Activated CD8-positive, alpha-beta memory T cell treated with anti-CD3 and anti-CD28 coated beads for 36 hours (primary cell): ENCODE results near the gene NEU4. TPM values are rescaled to one million over a fixed set of nuclear protein-coding genes. Genes with fewer than 3 reads are reported as not detected.
"Not testable (repeated sequence)": the region's sequence is repeated elsewhere in the genome, so short reads cannot be mapped to it uniquely, and the experiment has no call there.

Experiments used
- CTCF ChIA-PET: fragments of 350-600 bp; sonication (Branson Sonifier 250); formaldehyde crosslinking; loops from one replicate; lab custom pipeline; 2021; ENCODE audit warnings: antibody characterized with exemption; lab: Charles Lee
- POLR2A ChIA-PET: fragments of 350-600 bp; sonication (Branson Sonifier 250); formaldehyde crosslinking; loops from one replicate; lab custom pipeline; 2021; ENCODE audit warnings: antibody characterized with exemption; lab: Charles Lee
- total RNA-seq, 2 experiments: library from RNA; stranded (reverse); gene quantifications; one replicate each; pipeline ENCODE4 v1.2.3, GENCODE V29; 2021

The NEU4 gene
- total RNA-seq, 2 experiments from 2014 or later: not detected

DNA sequence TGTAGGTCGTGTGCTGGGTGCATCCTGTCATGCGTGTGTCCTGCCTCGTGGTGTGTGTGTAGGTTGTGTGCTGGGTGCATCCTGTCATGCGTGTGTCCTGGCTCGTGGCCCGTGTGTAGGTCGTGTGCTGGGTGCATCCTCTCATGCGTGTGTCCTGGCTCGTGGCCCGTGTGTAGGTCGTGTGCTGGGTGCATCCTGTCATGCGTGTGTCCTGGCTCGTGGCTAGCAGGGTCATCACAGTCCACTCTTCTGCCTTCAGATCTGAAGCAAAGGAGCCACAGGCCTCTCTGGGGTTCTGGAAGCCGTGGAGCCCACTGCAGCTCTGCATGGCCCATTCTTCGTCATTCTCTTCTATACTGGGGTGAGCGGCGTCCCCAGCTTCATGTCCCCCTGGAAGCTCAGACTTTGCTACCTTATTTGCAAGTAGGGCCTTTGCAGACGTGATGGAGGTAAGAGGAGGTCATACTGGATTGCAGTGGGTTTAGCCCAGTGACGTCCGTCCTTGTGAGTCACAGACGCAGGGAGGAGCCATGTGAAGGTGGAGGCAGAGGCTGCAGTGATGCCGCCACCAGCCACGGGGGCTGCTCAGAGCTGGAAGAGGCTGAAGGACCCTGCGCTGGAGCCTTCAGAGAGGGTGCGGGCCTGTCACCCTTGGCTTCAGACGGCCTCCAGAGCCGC, 11.1 kb downstream of the NEU4 start:
- CTCF ChIA-PET, POLR2A ChIA-PET: not testable (repeated sequence)

DNA sequence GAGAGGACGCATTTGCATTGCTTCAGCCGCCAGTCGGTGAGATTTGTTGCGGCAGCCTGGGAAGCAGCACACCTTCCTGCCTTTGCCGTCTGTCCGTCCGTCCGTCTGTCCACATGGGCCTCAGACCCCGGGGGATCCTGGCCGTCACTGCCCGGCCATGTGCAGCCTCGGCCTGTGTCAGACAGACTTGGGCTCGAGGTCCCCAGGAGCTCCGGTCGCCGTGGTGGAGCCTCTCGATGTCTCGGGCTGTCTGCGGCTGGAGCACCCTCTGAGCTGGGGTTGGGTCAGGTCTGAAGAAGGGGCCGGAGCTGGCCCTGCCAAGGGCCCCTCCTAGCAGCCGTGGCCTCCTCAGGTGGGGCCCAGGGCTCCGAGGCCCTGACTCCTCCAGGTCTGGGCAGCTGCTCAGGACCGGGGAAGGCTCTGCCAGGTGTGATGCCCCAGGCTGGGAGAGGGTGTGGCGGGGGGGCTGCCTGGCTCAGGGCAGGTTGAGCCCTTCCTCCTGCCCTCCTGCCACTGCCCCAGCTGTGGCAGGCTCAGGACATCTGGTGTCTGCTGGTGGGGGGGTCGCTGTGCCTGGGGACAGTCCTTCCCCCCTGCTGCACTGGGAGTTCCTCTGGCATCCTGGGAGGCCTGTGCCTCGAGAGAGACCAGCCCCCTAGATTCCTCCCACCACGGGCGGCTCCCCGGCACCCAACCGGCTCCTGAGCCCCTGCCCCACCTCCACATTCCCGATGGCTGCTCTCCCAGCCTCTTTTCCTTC, 11.8 kb downstream of the NEU4 start:
- ChIA-PET POLR2A (no interaction called here), CTCF (no interaction called here)

DNA sequence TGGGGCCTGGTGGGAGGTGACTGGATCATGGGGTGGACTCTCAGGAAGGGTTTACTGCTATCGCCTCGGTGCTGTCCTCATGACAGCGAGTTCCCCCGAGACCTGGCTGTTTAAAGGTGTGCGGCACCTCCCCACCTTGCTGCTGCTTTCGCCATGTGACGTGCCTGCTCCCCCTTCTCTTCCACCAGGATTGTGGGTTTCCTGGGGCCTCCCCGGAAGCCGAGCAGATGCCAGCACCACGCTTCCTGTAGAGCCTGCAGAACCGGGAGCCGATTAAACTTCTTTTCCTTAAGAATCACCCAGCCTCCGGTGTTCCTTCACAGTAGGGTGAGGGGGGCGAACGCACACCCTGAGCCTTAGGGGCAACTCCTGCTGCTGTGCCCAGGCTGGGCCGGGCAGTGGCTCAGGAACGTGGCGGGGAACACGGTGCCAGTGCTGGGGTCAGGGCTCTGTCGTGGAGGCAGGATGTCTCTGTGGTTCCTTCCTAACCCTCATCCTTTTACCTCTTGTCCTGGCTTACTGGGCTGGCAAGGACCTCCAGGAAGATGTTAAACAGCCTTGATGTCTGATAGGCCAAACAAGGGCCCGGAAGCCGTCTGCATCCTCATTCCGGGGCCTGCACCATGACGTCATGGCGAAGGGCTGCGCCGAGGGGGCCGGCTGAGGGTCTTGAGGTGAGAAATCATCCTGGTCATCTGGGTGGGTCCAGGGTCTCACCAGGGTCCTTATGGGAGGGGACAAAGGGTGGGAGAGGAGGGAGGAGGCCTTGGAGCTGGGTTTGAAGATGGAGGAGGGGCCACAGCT, 12.7 kb downstream of the NEU4 start:
- POLR2A ChIA-PET: no interaction called here
- CTCF ChIA-PET: interaction anchor here (1.0 kb wide), 1 partner anchor 18 kb away, joined by 3 read pairs; no protein-coding TSS in a partner anchor

DNA sequence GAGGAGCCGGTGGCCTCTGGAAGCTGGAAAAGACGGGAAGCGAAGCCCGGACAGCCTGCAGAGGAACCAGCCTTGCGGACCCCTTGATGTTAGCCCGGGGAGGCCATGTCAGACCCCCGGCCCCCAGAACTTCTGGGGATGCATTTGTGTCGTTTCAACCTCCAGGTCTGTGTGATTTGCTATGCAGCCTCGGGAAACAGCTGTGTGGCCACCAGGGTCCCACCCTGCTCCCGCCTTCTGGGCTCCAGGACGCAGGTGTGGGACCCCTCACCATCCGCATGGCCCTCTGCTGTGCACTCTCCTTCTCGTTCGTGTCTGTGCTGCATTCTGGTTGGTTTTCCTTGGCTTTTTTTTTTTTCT, 13.3 kb downstream of the NEU4 start:
- CTCF ChIA-PET: interaction anchor here (1.0 kb wide), 1 partner anchor 18 kb away, joined by 3 read pairs; no protein-coding TSS in a partner anchor
- POLR2A ChIA-PET: no interaction called here

DNA sequence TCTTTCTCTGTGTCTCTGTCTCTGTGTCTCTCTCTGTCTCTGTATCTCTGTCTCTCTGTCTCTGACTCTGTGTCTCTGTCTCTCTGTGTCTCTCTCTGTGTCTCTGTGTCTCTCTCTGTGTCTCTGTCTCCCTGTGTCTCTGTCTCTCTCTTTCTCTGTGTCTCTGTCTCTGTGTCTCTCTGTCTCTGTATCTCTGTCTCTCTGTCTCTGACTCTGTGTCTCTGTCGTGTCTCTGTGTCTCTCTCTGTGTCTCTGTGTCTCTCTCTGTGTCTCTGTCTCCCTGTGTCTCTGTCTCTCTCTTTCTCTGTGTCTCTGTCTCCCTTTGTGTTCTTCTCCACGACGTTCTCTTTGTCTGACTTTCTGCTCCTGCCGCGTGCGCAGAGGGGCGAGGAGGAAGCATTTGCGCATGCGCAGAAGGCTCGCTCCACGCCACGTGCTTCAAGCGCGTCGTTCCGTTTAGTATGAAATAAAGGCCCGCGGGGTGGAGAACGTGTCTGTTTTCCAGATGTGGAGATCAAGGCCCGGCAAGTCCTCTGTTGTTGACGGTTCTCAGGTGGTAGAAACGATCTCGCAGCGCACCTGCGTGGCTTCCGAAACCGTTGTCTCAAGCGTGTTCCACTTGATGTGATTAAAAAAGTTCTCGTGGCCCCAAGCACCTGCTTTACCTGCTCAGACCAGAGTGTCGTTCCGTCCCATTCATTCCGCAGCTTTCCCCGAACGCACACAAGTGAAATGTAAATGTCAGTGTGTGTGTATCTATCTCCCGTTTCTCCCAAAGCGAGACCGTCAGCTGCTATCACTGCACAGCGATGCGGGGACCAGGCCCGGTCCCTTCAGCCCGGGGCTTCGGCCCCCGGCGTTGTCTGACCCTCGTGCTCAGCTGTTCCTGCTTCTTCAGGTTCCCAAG, 14.8 kb downstream of the NEU4 start:
- CTCF ChIA-PET, POLR2A ChIA-PET: not testable (repeated sequence)

DNA sequence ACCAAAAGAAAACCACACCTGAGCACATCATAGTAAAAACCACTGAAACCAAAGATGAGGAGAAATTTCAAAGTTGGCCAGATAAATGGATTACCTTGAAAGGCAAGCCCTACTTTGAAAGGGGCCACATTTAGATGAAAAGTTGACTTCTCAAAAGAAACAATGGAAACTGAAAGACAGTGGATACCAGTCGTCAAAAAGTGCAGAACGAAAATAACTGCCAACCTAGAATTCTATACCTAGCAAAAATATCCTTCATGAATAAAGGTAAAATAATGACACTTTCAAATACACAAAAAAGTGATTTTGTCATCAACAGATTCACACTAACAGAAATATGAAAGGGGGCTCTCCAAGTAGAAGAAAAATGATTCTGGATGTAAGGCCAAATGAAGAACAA, 18.4 kb downstream of the NEU4 start:
- CTCF ChIA-PET: no interaction called here
- POLR2A ChIA-PET: interaction anchor here (0.6 kb wide), 1 partner anchor 9 kb away, joined by 6 read pairs; no protein-coding TSS in a partner anchor

DNA sequence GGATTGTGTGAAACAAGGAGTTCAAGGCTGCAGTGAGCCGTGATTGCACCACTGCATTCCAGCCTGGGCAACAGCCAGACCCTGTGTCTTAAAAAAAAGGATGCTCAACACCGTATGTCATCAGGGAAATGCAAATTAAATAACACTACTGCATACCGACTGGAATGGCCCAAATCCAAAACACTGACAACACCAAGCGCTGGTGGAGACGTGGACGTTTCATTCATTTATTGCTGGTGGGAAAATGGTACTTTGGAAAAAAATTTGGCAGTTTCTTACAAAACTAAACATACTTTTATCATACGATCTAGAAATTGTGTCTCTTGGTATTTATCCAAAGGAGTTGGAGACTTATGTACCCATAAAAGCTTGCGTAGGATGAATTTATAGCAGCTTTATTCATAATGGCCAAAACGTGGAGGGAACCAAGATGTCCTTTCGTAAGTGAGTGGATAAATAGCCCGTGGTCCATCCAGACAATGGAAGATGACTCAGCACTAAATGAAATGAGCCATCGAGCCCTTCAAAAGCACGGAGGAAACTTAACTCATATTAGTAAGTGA, 24.2 kb downstream of the NEU4 start:
- POLR2A ChIA-PET: no interaction called here
- CTCF ChIA-PET: interaction anchor here (0.6 to 0.9 kb wide), 2 partner anchors 17 to 131 kb away, joined by 3 read pairs; partner anchors contain the start of gene ING5

DNA sequence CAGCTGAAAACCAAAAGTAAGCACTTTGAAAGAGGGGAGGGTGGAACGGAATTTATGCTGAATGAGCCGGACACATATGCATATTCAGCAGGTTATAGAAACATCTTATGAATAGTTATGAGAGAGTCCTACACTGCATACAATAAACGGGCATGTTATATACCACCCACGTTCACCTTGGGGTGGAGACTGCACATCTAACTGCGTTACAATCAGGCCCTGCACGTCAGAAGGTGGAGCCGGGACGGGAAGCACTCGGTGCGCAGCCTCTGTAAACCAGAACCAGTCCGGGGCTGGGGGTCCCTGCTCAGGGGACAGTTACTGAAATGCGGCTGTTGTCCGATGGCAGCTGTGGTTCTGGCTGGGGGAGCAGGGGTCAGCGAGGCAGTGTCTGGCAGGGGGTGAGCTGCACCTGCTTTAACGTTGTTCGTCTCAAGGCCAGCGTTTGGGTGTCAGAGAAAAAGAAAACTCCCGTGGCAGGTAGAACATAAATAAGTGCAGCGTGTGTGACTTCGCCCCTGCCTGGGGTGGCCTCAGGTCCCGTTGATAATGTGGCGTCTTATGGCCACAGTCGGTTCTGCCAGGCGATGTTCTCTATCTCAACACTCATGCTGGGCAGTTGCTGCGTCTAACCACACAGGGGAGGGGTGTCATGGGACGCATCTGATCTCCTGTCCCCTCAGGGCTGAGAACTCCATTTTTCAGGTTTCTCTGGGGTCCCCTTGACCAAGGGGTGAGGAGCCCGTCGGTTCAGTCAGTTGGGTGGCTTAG, 24.9 kb downstream of the NEU4 start:
- CTCF ChIA-PET: interaction anchor here (1.1 kb wide), 2 partner anchors 25 to 131 kb away, joined by 3 to 4 read pairs; partner anchors contain the start of gene PDCD1
- POLR2A ChIA-PET: not testable (repeated sequence)

DNA sequence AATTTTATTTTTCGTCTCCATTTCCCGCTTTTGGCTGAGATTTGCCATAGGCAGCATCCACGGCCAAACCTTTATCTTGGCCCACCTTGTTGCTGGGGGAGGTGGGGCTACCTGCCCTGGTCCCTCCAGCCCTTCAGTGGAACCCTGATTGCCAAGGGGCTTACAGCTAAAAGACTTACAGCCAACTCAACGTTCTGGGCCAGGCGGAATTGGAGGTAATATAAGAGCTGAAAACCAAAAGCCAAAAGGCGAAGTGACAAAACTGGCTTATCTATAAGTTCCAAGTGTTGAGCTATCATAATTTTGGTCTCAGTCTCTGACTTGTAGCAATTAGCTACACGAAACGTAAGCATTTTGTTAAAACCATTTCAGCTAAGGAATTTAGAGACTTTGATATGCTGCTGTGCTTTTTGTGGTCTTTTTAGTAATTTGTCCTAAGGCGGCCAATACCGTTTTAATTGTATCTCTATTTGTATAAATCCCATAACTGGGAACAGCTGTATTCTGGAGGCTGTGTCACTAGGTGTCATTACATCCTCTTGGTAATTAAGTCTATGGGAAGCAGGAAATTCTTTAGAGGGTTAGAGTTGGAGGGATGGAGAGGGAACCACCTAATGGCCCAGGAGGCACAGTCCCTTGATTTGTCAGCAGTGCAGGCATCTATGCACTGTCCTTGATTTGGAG, 25.7 kb downstream of the NEU4 start:
- POLR2A ChIA-PET: no interaction called here

DNA sequence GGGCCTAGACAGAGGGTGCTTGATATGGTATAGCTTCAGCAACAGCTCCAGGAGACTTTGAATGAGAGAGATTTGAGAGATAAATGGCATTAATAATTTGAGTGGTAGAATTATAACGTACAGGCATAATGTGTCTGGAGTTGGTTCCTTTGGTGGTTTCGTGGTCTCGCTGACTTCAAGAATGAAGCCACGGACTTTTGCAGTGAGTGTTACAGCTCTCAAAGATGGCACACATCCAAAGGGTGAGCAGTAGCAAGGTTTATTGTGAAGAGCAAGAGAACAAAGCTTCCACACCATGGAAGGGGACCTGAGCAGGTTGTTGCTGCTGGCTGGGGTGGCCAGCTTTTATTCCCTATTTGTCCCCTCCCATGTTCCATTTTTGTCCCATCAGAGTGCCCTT, 26.6 kb downstream of the NEU4 start:
- CTCF ChIA-PET: no interaction called here
- POLR2A ChIA-PET: no interaction called here

More for the DNA sequence above, 25.7 kb downstream of the NEU4 start:
- CTCF ChIA-PET: interaction anchor here (1.1 kb wide), 2 partner anchors 24 to 131 kb away, joined by 3 to 4 read pairs; partner anchors contain the start of gene PDCD1

DNA sequence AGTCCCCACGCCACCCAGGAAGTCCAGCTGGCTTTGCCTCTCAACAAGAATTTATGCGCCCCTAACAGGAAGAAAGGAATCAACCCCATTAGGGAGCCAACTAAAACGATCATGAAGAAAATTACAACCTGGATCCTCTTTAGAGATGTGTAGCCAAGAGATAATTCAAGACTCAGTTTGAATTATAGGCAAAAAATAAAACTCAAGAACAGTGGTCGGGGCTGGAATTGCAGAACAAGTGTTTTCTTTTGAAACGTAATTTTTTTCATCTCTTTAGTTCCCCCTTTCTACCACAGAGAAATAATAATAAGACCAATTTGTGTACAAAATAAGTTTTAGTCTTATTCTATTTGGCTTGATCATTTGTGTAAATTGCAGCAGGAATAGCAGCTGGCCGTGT, 27.3 kb downstream of the NEU4 start:
- CTCF ChIA-PET: interaction anchor here (0.8 kb wide), 1 partner anchor 19 kb away, joined by 3 read pairs; no protein-coding TSS in a partner anchor
- POLR2A ChIA-PET: no interaction called here

DNA sequence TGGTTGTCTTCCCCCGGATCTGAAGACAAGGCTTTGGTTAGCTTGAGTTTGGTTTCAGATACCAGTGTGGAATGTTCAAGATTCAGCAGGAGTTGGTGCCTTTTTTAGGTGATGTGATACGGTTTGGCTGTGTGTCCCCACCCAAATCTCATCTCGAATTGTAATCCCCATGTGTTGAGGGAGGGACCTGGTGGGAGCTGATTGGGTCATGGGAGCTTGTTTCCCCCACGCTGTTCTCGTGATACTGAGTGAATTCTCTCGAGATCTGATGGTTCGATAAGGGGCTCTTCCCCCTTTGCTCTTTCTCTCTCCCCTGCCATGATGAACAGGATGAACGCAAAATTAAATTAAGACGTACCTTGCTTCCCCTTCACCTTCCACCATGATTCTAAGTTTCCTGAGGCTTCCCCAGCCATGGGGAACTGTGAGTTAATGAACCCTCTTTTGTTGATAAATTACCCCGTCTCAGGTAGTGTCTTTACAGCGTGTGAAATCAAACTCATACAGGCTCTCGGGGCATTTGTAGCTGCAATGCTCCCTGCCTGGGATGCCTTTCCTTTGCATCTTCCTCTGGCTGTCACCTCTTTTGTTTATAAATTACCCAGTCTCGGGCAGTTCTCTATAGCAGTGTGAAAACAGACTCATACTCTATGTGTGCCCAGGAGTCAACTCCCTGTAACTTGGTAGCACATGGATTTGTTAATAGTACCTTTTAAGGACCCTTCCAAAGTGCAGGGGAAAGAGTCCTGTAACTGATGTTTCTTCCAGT, 28.4 kb downstream of the NEU4 start:
- ChIA-PET CTCF (interaction anchor here (0.8 kb wide), 1 partner anchor 20 kb away, joined by 3 read pairs; no protein-coding TSS in a partner anchor), POLR2A (interaction anchor here (0.6 kb wide), 1 partner anchor 10 kb away, joined by 6 read pairs; no protein-coding TSS in a partner anchor)

DNA sequence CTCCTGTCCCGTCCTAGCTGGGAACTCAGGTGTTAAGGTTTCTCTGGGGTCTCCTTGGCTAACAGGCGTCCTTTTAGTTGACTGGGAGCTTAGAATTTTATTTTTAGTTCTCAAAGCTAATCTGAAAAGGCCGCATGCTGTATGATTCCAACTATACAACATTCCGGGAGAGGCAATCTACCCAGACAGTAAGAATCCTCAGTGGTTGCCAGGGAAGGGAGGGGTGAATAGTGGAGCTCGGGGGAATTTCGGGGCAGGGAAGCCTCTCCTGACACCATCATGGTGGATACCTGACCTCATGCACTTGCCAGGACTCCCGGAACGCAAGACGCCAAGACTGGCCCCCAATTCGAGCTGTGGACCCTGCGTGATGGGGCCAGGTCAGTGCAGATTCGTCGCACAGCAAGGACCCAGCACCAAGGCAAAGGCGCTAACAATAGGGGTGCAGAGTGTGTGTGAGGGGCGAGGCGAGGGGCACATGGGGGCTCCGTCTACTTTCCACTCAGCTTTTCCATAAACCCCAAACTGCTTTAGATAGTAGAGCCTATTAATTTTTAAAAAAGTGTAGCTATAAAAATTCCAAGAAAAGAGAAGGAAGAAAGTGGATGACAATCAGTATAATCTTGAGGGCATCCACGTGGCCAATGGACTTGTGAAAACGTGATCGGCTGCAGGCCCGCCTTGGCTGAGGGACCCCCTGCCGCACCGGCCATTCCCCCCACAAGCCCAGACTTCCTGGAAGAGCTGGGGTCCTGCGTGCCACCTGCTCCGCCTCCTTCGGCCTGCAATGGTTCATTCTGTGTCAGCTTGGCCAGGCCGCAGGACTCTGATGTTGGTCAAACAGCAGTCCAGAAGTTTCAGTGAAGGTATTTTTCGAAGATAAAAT, 32.4 kb downstream of the NEU4 start:
- ChIA-PET CTCF (interaction anchor here (0.6 to 1.1 kb wide), 4 partner anchors 18 to 247 kb away, joined by 3 to 4 read pairs (median 3); no protein-coding TSS in a partner anchor), POLR2A (no interaction called here)

DNA sequence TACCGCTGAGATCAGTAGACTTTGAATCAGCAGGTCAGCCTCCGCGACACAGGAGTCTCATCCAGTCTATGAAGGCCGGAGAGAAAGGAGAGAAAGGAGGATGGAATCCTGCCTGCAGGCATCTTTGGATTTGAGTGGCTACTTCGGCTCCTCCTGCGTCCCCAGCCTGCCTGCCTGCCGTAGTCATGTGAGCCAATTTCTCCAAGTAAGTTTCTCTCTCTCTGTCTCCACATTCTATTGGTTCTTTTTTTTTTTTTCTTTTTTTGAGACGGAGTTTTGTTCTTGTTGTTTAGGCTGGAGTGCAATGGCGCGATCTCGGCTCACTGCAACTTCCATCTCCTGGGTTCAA, 33.0 kb downstream of the NEU4 start:
- POLR2A ChIA-PET: no interaction called here
- CTCF ChIA-PET: interaction anchor here (0.6 to 1.2 kb wide), 2 partner anchors 30 to 79 kb away, joined by 3 read pairs; no protein-coding TSS in a partner anchor

DNA sequence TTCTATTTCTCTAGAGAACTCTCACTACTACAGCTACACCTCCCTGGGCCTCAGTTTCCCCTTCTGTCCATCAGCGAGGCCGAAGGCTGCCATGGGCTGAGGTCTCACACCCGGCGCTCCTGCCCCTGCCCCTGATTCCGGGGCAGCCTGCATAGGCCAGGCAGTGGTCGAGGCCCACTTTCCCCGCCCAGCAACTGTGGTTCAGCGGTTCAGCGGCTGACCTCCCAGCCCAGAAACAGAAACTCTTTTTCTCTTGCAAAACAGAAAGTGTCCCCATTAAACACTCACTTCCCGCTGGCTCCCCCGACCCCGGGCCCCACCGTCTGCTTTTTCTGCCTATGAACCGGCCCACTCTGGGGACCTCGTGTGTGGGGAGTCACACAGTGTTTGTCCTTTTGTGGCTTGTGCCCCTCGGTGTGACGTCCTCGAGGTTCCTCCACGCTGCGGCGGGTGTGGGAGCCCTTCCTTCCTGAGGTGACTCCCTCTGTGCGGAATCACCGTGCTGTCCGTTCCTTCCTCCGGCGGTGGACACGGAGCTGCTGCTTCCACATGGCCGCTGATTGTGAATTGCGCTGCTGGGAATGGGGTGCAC, 33.7 kb downstream of the NEU4 start:
- CTCF ChIA-PET: interaction anchor here (1.2 kb wide), 1 partner anchor 80 kb away, joined by 3 read pairs; no protein-coding TSS in a partner anchor
- POLR2A ChIA-PET: interaction anchor here (1.1 to 3.8 kb wide), 2 partner anchors 17 to 80 kb away, joined by 3 to 29 read pairs; partner anchors contain the start of gene PDCD1
